Measurements from ENCODE around the gene PNPLA6. TPM values are rescaled to one million over a fixed set of nuclear protein-coding genes. Genes with fewer than 3 reads are reported as not detected.

The PNPLA6 gene
- total and polyA plus RNA-seq, 2 of the 4 experiments (the other 2 are of a cell fraction): 17.9 to 52.7 TPM

DNA sequence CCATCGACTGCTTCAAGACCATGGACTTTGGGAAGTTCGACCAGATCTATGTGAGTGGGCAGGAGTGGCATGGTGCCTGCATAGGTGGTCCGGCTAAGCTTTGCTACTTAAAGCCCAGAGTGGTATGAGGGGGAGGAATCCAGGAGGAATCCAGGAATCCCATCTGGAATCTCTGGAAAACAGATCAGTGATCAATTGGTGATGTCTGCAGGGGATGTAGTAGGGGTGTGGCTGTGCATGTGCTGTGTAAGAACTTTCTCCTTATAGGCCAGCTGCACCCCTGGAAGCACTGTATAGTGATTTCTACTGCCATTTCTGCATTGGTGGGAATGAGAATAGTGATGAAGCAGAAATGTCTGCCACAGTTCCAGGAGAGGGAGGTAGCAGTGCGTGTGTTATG lies 23.6 kb downstream of the PNPLA6 start:
- intact Hi-C loops (cut with micrococcal nuclease) (no loop called here), in situ Hi-C loops (cut with MboI; ENCODE audit: low sequenced_read_pairs) (no loop called here), dilution Hi-C loops (cut with HindIII; ENCODE audit: low sequenced_read_pairs, unreplicated experiment) (no loop called here)
- Histone ChIP-seq H4K8ac (ENCODE audit: low read depth in 2 of 2, low read length in 2 of 2) (no peak overlapping the region), H2BK5ac (ENCODE audit: low read depth, low read length, poor library complexity, severe bottlenecking) (no peak overlapping the region), H3K18ac (ENCODE audit: low read depth, low read length) (no peak overlapping the region), H2AK9ac (replicated peaks; ENCODE audit: low read depth, low read length, poor library complexity) (no peak overlapping the region), H3K14ac (replicated peaks; ENCODE audit: low read depth, low read length) (no peak overlapping the region), H3K23ac (ENCODE audit: low read depth, low read length) (no peak overlapping the region), H3K9me1 (ENCODE audit: insufficient read depth, low read length) (0 out of 2 replicates have a peak, but pooled peaks cover 3% of the 10 kb centered on the region), H4K91ac (ENCODE audit: insufficient read depth, low read depth, low read length) (no peak overlapping the region), H3K4me3 (ENCODE audit: insufficient read depth, low read depth, low read length) (no peak overlapping the region), H2BK15ac (ENCODE audit: low read depth, low read length) (no peak overlapping the region), H3K79me1 (ENCODE audit: low read depth in 1 of 2, low read length in 2 of 2) (no peaks in the 10 kb centered on the region), H2BK120ac (ENCODE audit: low read depth, low read length) (no peak overlapping the region), H3K9ac (ENCODE audit: low read depth, low read length) (no peak overlapping the region), H2BK20ac (ENCODE audit: low read depth, low read length) (no peak overlapping the region), H4K5ac (ENCODE audit: low read depth, low read length) (no peak overlapping the region), H3K56ac (ENCODE audit: extremely low read depth, insufficient read depth, low read length) (no peak overlapping the region), H3K36me3 (ENCODE audit: control insufficient read depth, insufficient read depth, low read length) (peaks cover 58% of the 10 kb centered on the region), H3K4ac (ENCODE audit: low read depth, low read length) (no peak overlapping the region), H2AFZ (replicated peaks; ENCODE audit: low read length, poor library complexity) (no peak overlapping the region), H3K9me3 (ENCODE audit: control insufficient read depth, insufficient read depth, low read length) (no peaks in the 10 kb centered on the region), H3K4me1 (ENCODE audit: control insufficient read depth, insufficient read depth, low read length) (no peaks in the 10 kb centered on the region), H3K27me3 (ENCODE audit: control insufficient read depth, insufficient read depth, low read length) (no peaks in the 10 kb centered on the region), H3K27ac (ENCODE audit: insufficient read depth, low read length) (no peak overlapping the region), H3K4me2 (ENCODE audit: low read depth, low read length) (no peak overlapping the region), H4K20me1 (ENCODE audit: insufficient read depth, low read length) (no peaks in the 10 kb centered on the region), H2AK5ac (ENCODE audit: low read depth, low read length) (no peak overlapping the region)
- 12% methylated on average over 2 of the region's 4 CpGs; no CpG with 5 or more reads in 1 of the 2 experiments for WGBS, 2 experiments (ENCODE audit: extremely low coverage in 2 of 2, insufficient read length in 1 of 2)
- ChIA-PET POLR2A (ENCODE audit: unreplicated experiment) (no interaction called here), CTCF (interaction anchor here (1.3 kb wide), 1 partner anchor 14 kb away, joined by 3 read pairs; no protein-coding TSS in a partner anchor)
- DNase-seq (no peak), ATAC-seq (ENCODE audit: low read depth) (no peak)
- no TSS peak for BruUV-seq (replicated peaks)
- TF ChIP-seq, protein P1, sequence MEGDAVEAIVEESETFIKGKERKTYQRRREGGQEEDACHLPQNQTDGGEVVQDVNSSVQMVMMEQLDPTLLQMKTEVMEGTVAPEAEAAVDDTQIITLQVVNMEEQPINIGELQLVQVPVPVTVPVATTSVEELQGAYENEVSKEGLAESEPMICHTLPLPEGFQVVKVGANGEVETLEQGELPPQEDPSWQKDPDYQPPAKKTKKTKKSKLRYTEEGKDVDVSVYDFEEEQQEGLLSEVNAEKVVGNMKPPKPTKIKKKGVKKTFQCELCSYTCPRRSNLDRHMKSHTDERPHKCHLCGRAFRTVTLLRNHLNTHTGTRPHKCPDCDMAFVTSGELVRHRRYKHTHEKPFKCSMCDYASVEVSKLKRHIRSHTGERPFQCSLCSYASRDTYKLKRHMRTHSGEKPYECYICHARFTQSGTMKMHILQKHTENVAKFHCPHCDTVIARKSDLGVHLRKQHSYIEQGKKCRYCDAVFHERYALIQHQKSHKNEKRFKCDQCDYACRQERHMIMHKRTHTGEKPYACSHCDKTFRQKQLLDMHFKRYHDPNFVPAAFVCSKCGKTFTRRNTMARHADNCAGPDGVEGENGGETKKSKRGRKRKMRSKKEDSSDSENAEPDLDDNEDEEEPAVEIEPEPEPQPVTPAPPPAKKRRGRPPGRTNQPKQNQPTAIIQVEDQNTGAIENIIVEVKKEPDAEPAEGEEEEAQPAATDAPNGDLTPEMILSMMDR (conservative IDR thresholded peaks at IDR 0.05; ENCODE audit: low read depth, low read length): no peak
- TF ChIP-seq BHLHE40 (IDR thresholded peaks at IDR 0.05; ENCODE audit: low read depth, low read length) (no peak), RFX5 (IDR thresholded peaks at IDR 0.05; ENCODE audit: low read depth, low read length) (no peak), POLR2A (IDR thresholded peaks at IDR 0.05; ENCODE audit: low read depth, low read length) (no peak)
- TF ChIP-seq, protein P2, sequence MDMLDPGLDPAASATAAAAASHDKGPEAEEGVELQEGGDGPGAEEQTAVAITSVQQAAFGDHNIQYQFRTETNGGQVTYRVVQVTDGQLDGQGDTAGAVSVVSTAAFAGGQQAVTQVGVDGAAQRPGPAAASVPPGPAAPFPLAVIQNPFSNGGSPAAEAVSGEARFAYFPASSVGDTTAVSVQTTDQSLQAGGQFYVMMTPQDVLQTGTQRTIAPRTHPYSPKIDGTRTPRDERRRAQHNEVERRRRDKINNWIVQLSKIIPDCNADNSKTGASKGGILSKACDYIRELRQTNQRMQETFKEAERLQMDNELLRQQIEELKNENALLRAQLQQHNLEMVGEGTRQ (IDR thresholded peaks at IDR 0.05; ENCODE audit: low read depth, low read length): no peak
